Omental fat pad (tissue), 4 donors: ENCODE data around the gene AQP10. TPM values are rescaled to one million over a fixed set of nuclear protein-coding genes. Genes with fewer than 3 reads are reported as not detected.
"Not testable (repeated sequence)": the region's sequence is repeated elsewhere in the genome, so short reads cannot be mapped to it uniquely, and the experiment has no call there.

ENCODE experiments used
- ATAC-seq: fragments of 150-250 bp; one replicate; pipeline ENCODE4 v1.9.1; 2016; ENCODE audit warnings: mild to moderate bottlenecking, moderate library complexity; ENCODE audit not compliant: low FRiP score
- DNase-seq: peaks from one replicate; pipeline ENCODE4 v3.0.0-alpha.2; 2019; ENCODE audit warnings: low spot score
- CTCF ChIP-seq, 3 donors: fragments of 450-650 bp; IDR thresholded peaks; one replicate each; pipeline ENCODE4 v1.5.1; 2016 to 2017; ENCODE audit warnings: antibody characterized with exemption in 3 of 3, mild to moderate bottlenecking in 3 of 3, moderate library complexity in 2 of 3
- total RNA-seq, 4 donors: library from RNA; depleted of rRNA; stranded (reverse); fragments of >200 nt; gene quantifications; one replicate each; pipeline ENCODE4 v1.1.0, GENCODE V29; 2016

AQP10 gene, protein sequence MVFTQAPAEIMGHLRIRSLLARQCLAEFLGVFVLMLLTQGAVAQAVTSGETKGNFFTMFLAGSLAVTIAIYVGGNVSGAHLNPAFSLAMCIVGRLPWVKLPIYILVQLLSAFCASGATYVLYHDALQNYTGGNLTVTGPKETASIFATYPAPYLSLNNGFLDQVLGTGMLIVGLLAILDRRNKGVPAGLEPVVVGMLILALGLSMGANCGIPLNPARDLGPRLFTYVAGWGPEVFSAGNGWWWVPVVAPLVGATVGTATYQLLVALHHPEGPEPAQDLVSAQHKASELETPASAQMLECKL
- under 1 TPM in 2 of 4 donors, not detected in 2; 0.25 to 0.37 TPM for total RNA-seq

DNA sequence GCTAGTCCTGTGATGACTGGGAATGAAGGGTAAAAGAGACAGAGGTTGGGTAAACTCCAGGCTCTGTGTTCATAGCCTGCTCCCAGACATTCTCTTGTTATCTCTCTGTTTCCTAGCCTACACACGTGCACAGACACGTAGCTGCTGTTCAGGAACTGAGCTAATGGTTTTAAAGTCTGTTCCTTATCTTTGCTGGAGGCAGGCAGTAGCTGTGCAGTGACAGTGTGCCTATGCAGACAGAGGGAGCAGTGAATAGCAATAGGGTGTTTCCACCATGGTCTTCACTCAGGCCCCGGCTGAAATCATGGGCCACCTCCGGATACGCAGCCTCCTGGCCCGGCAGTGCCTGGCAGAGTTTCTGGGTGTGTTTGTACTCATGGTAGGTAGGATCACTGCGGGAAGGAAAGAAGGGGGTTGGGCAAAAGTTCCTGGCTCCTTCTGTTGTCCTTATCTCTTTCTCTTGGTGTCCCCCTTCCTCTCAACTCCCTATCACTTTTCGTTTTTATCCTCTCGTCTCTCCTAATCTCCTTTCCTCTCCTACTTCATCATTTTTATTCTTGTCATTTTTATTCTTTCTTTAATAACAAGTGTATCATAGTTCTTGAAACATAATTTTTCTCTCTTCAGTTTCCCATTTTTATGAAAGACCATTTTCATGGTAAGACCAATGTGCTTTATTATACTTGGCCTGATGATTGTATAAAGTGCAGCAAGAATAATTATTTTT is at the start of gene AQP10:
Gene AQP10, plus strand, starts transcription at position 212 of the 727 bp plus-strand sequence. Its CDS starts 63 bp downstream, at position 275.
- no peak for DNase-seq
- TF ChIP-seq CTCF (IDR thresholded peaks at IDR 0.05): no peak
- no peak for ATAC-seq

GRCh38 chr1:154272217-154272998 is 48.5 kb upstream of the AQP10 start, which contains the start of gene HAX1:
Gene HAX1 (plus strand): TSS chr1:154272629. CDS start chr1:154272724, 95 bp downstream.
- ATAC-seq (peak; percentile 96), DNase-seq (peak; percentile 82)
- TF ChIP-seq CTCF (IDR thresholded peaks at IDR 0.05): peak in 1 of 3 donors; percentile 73

DNA sequence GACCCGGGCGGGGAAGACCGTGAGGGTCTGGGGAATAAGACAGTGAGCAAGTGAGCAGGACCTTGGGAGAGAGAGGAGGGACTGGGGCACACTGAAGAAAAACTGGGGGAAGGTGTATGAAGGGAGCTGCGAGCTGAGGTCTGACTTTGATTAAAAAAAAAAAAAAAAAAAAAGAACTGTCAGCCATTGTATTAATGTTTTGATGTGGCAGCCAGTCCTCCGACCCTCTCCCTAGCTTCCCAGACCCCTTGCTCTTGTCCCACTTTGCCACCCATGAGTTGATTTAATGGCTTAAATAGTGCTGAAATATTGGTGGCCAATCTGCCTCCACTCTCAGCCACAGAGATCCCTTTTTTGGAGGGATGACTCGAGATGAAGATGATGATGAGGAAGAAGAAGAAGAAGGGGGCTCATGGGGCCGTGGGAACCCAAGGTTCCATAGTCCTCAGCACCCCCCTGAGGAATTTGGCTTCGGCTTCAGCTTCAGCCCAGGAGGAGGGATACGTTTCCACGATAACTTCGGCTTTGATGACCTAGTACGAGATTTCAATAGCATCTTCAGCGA is 47.8 kb upstream of the AQP10 start:
- TF ChIP-seq CTCF (IDR thresholded peaks at IDR 0.05): no peak
- DNase-seq (no peak), ATAC-seq (peak; percentile 15)

GRCh38 chr1:154276797-154277196 is 44.1 kb upstream of the AQP10 start:
- no peak for DNase-seq
- no peak for TF ChIP-seq CTCF (IDR thresholded peaks at IDR 0.05)
- no peak for ATAC-seq

DNA sequence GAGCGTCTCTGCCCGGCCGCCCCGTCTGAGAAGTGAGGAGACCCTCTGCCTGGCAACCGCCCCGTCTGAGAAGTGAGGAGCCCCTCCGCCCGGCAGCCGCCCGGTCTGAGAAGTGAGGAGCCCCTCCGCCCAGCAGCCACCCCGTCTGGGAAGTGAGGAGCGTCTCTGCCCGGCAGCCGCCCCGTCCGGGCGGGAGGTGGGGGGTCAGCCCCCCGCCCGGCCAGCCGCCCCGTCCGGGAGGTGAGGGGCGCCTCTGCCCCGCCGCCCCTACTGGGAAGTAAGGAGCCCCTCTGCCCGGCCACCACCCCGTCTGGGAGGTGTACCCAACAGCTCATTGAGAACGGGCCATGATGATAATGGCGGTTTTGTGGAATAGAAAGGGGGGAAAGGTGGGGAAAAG is 33.3 kb upstream of the AQP10 start:
- ATAC-seq, DNase-seq: not testable (repeated sequence)

DNA sequence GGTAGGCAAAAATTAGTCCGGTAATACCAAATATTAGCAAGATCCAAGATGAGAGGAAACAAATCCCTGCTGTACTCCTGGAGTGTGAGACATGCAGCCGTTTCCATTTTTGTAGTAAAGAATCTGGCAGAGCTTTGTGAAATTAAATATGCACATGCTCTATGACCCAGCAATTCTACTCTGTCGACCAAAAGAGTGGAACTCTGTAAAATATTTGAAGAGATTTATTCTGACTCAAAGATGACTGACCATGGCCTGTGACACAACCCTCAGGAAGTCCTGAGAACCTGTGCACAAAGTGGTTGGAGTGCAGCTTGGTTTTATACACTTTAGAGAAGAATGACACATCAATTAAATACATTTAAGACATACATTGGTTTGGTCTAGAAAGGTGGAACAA is 32.2 kb upstream of the AQP10 start:
- no peak for TF ChIP-seq CTCF (IDR thresholded peaks at IDR 0.05)
- ATAC-seq (no peak), DNase-seq (no peak)

DNA sequence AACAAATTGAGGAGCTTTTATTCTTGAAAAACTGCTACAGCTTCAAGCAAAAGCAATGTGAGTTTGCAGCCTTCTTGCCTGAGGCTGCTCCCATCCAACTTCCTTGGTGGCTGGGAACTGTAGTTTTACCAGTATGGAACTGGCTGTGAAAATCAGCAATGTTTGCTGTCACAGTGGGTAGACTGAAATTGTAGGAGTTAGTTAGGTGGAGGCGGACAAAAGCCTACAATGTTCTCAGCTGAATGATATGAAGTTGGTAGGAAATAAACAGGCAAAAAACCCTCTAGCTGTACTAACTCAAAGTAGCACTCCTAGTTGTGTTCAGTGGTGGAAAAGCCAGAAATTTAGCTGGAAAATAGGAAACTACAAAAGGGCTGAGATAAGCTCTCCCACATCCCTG is 30.0 kb upstream of the AQP10 start:
- ATAC-seq: no peak

More for the DNA sequence above, 30.0 kb upstream of the AQP10 start:
- DNase-seq: no peak
- no peak for TF ChIP-seq CTCF (IDR thresholded peaks at IDR 0.05)
